Measurements from ENCODE around the gene BAD. TPM values are rescaled to one million over a fixed set of nuclear protein-coding genes. Genes with fewer than 3 reads are reported as not detected.

Gene BAD
- total RNA-seq, 1 experiment from 2014 or later, result 50.5 TPM

- no peak for TF ChIP-seq CTCF (IDR thresholded peaks at IDR 0.05; ENCODE audit: insufficient read depth in 1 of 2, low read depth in 1 of 2, low read length in 1 of 2, severe bottlenecking in 1 of 2, unreplicated experiment in 1 of 2)
- Histone ChIP-seq H3K4me3 (ENCODE audit: low read depth, low read length) (no peak overlapping the region), H3K36me3 (ENCODE audit: control insufficient read depth, insufficient read depth, low read length) (0 out of 2 replicates have a peak, but pooled peaks cover 3% of the 10 kb centered on the region), H3K4me1 (peaks cover 31% of the 10 kb centered on the region), H3K9me3 (no peaks in the 10 kb centered on the region), H3K27me3 (replicated peaks; ENCODE audit: control insufficient read depth, insufficient read depth, low read length) (no peaks in the 10 kb centered on the region)
- ChIA-PET CTCF (no interaction called here), POLR2A (interaction anchor here (0.5 kb wide), 1 partner anchor 41 kb away, joined by 3 read pairs; the partner anchor contains the start of gene GPR137)
- no peak for DNase-seq
- Mint-ChIP-seq H3K36me3 (ENCODE audit: insufficient read depth, unreplicated experiment) (peaks cover 72% of the 10 kb centered on the region), H3K27me3 (ENCODE audit: insufficient read depth, unreplicated experiment) (no peaks in the 10 kb centered on the region), H3K4me1 (ENCODE audit: low read depth, unreplicated experiment) (peaks cover 23% of the 10 kb centered on the region), H3K9me3 (ENCODE audit: unreplicated experiment) (no peaks in the 10 kb centered on the region), H3K27ac (ENCODE audit: unreplicated experiment) (no peak overlapping the region), H3K4me3 (ENCODE audit: unreplicated experiment) (peak overlapping the region; percentile 88)
- intact Hi-C loops (cut with micrococcal nuclease; ENCODE audit: unreplicated experiment), result no loop called here
- BruUV-seq (replicated peaks), result no TSS peak
Measured at GRCh38 chr11:64244107-64244506, 40.4 kb downstream of the BAD start.

- TF ChIP-seq CTCF (IDR thresholded peaks at IDR 0.05; ENCODE audit: insufficient read depth in 1 of 2, low read depth in 1 of 2, low read length in 1 of 2, severe bottlenecking in 1 of 2, unreplicated experiment in 1 of 2), result no peak
- Mint-ChIP-seq H3K27me3 (ENCODE audit: insufficient read depth, unreplicated experiment) (no peaks in the 10 kb centered on the region), H3K27ac (ENCODE audit: unreplicated experiment) (peak overlapping the region; percentile 90), H3K9me3 (ENCODE audit: unreplicated experiment) (no peaks in the 10 kb centered on the region), H3K4me3 (ENCODE audit: unreplicated experiment) (peak overlapping the region; percentile 88), H3K36me3 (ENCODE audit: insufficient read depth, unreplicated experiment) (peaks cover 72% of the 10 kb centered on the region), H3K4me1 (ENCODE audit: low read depth, unreplicated experiment) (peaks cover 20% of the 10 kb centered on the region)
- no peak overlapping the region for H3K4me3 ChIP-seq (ENCODE audit: low read depth, low read length)
- H3K27me3 ChIP-seq (replicated peaks; ENCODE audit: control insufficient read depth, insufficient read depth, low read length), result no peaks in the 10 kb centered on the region
- no peak for DNase-seq
- ChIA-PET CTCF (no interaction called here), POLR2A (interaction anchor here (0.5 to 1.0 kb wide), 3 partner anchors 7 to 42 kb away, joined by 3 to 5 read pairs (median 3); partner anchors contain the start of gene GPR137)
- peaks cover 3% of the 10 kb centered on the region; the same call in 1 of the 2 replicates for H3K36me3 ChIP-seq (ENCODE audit: control insufficient read depth, insufficient read depth, low read length)
- no TSS peak for BruUV-seq (replicated peaks)
- intact Hi-C loops (cut with micrococcal nuclease; ENCODE audit: unreplicated experiment), result no loop called here
- peaks cover 28% of the 10 kb centered on the region for H3K4me1 ChIP-seq
- H3K9me3 ChIP-seq, result no peaks in the 10 kb centered on the region
Measured at GRCh38 chr11:64243236-64243854, 41.1 kb downstream of the BAD start.

GRCh38 chr11:64241491-64242374, 42.7 kb downstream of the BAD start:
- peaks cover 19% of the 10 kb centered on the region for H3K4me1 ChIP-seq
- Mint-ChIP-seq H3K36me3 (ENCODE audit: insufficient read depth, unreplicated experiment) (peaks cover 65% of the 10 kb centered on the region), H3K4me3 (ENCODE audit: unreplicated experiment) (peak overlapping the region; percentile 88), H3K4me1 (ENCODE audit: low read depth, unreplicated experiment) (peaks cover 15% of the 10 kb centered on the region), H3K27ac (ENCODE audit: unreplicated experiment) (peak overlapping the region; percentile 90), H3K27me3 (ENCODE audit: insufficient read depth, unreplicated experiment) (no peaks in the 10 kb centered on the region), H3K9me3 (ENCODE audit: unreplicated experiment) (no peaks in the 10 kb centered on the region)
- ChIA-PET POLR2A (interaction anchor here (0.5 to 1.6 kb wide), 19 partner anchors 8 to 1455 kb away, joined by 3 to 15 read pairs (median 4); partner anchors contain the start of genes DNAJC4, ESRRA, NUDT22 and PRDX5), CTCF (interaction anchor here (0.6 to 1.1 kb wide), 8 partner anchors 8 to 1181 kb away, joined by 3 to 13 read pairs (median 3); partner anchors contain the start of genes ESRRA and STIP1)
- peaks cover 3% of the 10 kb centered on the region; the same call in 1 of the 2 replicates for H3K36me3 ChIP-seq (ENCODE audit: control insufficient read depth, insufficient read depth, low read length)
- BruUV-seq (replicated peaks), result TSS peak; percentile 21
- intact Hi-C loops (cut with micrococcal nuclease; ENCODE audit: unreplicated experiment), result loop anchor here (1.0 to 2.0 kb wide), 2 partner anchors 56 to 63 kb away; partner anchors contain the start of gene ESRRA
- peak overlapping the region; percentile 95 for H3K4me3 ChIP-seq (ENCODE audit: low read depth, low read length)
- no peaks in the 10 kb centered on the region for H3K9me3 ChIP-seq
- no peak for TF ChIP-seq CTCF (IDR thresholded peaks at IDR 0.05; ENCODE audit: insufficient read depth in 1 of 2, low read depth in 1 of 2, low read length in 1 of 2, severe bottlenecking in 1 of 2, unreplicated experiment in 1 of 2)
- no peaks in the 10 kb centered on the region for H3K27me3 ChIP-seq (replicated peaks; ENCODE audit: control insufficient read depth, insufficient read depth, low read length)
- DNase-seq, result peak; percentile 73 to 80

Measured in Caco-2 (cell line).